NCI-H2029 treated with DMSO at 0.1 percent for 48 hours (cell line): ENCODE results near the gene CDH13.

Source experiments
- DNase-seq: peaks from one replicate; lab custom pipeline; 2025; lab: John Stamatoyannopoulos, UW

Gene CDH13

DNA sequence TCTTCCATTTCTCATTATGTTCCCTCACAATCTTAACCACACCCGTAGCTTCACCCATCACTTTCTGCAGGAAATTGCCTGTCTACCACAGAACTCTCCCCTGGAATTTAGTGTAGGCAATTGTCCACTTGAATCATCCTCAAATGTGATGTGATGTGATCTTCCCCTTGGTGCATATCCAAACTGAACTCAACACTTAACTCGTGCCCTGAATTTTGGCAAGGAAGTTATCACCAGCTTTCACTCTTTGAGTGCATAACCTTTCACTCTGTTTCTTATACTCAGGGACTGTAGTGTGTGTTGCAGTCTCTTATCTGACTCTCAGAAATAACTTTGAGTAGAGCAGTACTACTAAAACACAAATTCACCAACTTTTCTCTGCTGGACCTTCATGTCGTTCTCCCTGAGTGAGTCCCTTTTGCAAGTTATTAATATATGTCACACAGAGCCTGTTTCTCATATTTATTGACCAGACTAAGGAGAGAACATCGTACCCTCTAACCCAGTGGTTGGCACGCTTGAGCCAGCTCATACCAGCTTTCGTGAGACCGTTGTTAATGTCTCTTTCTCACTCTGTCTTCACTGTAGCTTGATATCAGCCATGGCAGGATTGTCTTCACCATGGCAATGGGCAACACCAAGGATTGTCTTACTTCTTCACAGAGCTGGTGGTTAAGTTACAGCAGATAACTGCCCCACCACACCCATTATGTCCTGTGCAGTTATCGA is 622.1 kb downstream of the CDH13 start:
- DNase-seq = no peak

DNA sequence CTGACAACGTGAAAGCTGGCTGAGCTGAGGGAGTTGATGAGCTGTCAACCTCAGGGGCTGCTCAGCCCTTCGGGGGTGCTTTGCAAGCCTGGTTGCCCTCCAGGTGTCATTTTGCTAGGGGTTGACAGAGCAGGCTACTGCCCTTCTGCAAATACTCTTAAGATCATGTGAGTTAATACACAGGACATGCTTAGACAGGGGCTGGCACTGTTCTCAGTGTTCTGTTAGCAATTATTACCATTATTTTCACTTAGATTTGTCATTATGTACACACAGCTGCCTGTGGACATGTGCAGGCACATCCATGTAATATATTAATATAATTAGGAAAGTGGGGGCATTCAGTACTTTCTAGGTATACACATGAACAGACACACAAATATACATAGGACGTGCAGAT is 626.8 kb downstream of the CDH13 start:
- DNase-seq = no peak

DNA sequence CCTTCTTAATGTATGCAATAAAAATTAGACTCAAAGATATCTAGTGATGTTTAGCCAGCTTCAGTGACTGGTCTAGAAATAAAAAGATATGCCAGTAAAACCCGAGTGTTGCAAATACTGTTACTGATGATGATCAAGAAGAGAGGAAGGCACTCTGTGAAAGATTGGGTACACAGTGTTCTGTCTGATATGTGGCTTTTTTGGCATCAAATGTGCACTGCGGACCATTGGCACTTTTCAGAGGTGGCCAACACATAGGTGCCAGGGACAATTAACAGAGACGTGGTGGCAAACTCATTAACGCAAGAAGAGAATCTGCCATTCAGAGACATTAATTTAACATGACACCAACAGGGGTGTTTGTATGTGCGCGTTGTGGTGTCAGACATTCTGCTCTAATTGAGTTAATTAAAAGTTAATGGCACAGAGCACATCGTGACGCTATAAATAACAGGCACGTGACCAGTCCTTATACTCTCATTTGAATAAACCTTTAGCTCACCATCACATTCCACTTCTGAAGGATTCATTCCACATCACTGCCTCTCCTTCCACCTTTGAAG is 631.7 kb downstream of the CDH13 start:
- no peak for DNase-seq

- no peak for DNase-seq
These were observed 640.2 kb downstream of the CDH13 start for GRCh38 chr16:83266848-83267553.

GRCh38 chr16:83268169-83268568 is 641.4 kb downstream of the CDH13 start:
- DNase-seq = no peak

DNA sequence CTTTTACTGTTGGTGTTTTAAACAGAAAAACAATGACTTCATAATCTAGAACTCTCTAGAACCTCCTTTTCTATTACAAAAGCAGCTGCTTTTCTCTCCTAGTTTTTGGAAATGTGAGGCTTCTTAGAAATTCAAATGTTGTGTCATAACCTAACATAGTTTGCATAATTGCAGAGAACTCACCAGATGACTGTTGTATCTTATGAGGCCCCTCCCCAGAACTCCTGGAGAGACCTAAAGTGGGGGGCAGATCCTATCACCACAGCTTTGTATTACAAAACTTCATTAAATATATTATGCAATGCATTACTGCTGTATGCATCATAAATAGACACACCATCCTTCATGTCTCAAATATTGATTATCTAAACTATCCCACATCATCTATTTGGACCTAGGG is 642.3 kb downstream of the CDH13 start:
- no peak for DNase-seq

GRCh38 chr16:83269541-83269940 is 642.8 kb downstream of the CDH13 start:
- no peak for DNase-seq

DNA sequence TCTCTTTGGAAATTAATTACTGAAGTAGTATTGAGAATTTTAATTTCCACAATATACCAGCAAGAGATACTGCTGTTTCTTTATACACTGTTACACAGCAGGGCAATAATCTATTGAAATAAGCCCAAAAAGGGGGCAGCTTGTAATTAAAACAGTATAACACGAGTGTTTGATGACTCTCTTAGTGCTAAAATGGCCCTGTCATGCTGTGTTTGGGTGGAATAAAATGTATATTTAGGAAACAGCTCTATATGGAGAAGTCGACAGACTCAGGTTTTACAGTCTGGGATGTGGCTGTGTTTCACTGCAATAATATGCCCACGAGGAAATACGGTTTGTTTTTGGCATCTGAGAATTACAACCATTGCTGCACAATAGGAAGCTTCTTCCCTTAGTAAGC is 643.3 kb downstream of the CDH13 start:
- DNase-seq = no peak

- no peak for DNase-seq
These were observed 643.9 kb downstream of the CDH13 start for GRCh38 chr16:83270640-83271039.

- DNase-seq = no peak
These were observed 644.4 kb downstream of the CDH13 start for GRCh38 chr16:83271123-83271522.

- no peak for DNase-seq
These were observed 645.3 kb downstream of the CDH13 start for GRCh38 chr16:83271970-83272575.

GRCh38 chr16:83272843-83273242 is 646.1 kb downstream of the CDH13 start:
- no peak for DNase-seq

DNA sequence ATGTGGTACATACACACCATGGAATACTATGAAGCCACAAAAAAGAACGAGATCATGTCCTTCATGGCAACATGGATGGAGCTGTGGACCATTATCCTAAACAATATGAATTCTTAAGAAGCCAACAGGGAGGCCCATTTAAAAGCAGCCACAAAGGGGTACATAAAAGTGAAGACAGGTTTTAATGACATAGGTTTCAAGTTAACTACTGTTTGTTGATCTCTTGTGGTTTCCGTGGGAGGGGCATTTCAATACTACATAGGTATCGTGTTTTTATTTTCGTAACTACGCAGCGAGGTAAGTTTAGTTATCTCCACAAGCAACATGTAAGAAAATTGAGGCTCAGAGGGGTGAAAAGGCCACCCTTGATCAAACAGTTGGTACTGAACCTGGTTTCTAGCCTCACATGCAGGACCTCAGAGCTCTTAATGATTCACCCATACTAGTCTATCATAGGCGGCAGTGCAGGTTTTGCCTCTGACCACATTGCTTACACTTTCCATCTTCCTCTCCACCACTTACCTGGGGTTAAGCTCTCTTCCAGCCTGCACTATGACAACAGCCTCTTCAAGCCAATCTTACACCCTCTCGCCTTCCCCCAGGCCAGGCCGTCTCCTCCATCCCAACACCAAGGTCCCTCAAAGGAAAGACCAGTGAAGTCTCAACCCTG is 646.9 kb downstream of the CDH13 start:
- DNase-seq = no peak

DNA sequence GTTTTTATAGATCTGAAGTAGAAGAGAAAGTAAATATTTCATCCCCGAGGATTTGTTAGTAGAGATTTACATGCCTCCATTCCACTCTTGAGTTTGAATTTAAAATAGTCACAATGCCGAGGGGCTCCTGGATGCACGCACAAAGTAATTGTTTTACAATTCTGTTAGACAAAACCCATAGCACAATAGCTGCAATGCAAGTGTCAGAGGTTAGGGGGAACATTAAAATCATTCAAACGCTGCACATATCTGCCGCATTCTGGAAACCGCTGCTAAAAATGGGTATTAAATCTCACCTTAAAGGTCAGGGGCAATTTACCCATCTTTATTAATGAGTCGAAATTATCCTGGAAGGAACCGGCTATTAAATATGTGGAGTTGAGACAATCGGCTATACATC is 652.5 kb downstream of the CDH13 start:
- DNase-seq = no peak

GRCh38 chr16:83285921-83286320 is 659.2 kb downstream of the CDH13 start:
- DNase-seq = no peak

DNA sequence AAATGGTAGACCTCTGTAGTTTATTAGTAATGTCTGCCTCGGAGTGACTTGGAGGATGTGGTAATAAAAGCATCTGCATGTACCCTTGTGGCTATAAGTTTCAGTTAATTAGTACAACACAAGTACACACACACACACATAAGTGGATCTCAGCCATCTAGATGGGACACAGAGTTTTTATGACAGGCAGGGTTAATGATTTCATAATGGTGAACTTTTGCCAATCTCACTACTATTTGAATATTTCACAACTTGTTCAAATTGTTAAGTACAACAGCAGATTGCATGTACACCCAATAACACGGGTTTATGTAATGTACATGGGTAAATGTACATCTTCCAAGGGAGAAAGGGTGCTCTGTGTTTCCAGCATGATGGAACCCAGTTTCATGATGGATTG is 669.7 kb downstream of the CDH13 start:
- no peak for DNase-seq

DNA sequence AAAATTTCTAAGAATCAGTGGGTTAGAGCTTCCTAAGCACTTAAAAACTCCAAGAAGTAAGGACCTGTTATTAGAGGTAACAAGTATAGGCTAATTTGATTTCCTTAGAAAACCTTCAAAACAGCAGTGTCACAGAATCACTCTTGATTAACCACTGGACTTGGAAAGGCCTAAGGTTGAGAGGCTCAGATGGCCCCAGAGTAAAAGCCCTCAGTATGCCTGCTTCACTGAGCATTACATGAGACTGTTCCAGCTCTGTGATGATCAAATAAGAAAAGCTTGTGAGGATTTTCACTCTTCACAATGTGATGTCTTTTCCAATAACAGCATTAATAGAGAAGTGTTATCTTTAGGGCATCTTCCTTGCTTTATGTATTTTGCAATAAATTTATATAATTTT is 671.8 kb downstream of the CDH13 start:
- no peak for DNase-seq

GRCh38 chr16:83300326-83300725 is 673.6 kb downstream of the CDH13 start:
- no peak for DNase-seq

GRCh38 chr16:83301971-83302370 is 675.2 kb downstream of the CDH13 start:
- DNase-seq = no peak

- DNase-seq = no peak
These were observed 676.1 kb downstream of the CDH13 start for GRCh38 chr16:83302853-83303252.

- DNase-seq = no peak
These were observed 678.3 kb downstream of the CDH13 start for GRCh38 chr16:83305092-83305491.

DNA sequence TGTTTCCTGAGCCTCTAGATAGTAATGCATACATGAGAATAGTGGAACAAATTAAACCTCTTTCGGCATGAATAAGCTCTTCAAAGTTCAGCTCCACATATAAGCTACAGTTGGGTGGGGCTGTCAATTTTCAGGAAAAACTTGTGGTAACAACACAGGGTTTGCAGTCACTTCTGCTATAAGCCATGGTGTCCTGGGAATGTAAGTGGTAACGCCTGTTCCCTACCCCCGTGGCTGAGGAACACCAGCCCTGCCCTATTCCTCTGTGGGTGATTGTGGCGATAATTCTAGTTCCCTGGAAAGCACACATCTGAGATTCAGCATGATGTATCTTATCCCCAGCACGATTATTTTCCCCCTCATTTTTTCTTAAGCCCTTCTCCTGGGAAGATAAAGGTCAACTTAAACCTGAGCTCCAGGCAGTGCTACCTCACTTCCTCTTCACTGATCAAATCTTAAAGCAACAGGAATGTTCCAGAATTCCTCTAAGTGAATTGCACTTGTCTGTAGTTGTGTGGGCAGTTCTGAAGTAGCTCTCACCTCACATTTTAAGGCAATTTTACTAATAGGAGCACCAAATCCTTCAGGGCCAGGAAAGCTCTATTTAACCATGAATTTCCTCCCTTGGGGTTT is 680.3 kb downstream of the CDH13 start:
- DNase-seq = no peak
